GM12891 (cell line): ENCODE results near the gene FBLL1.

Source experiments
- POLR2A ChIP-seq: IDR thresholded peaks from 2 replicates; pipeline ENCODE4 v1.6.1; 2011; ENCODE audit warnings: low read depth, low read length, control low read depth
- POLR2AphosphoS5 ChIP-seq: IDR thresholded peaks from 2 replicates; pipeline ENCODE4 v1.6.1; 2011; ENCODE audit warnings: low read depth, low read length, control low read depth
- SPI1 ChIP-seq: IDR thresholded peaks from 2 replicates; pipeline ENCODE4 v1.6.1; 2011; ENCODE audit warnings: low read depth, low read length, control low read depth
- TAF1 ChIP-seq: IDR thresholded peaks from 2 replicates; pipeline ENCODE4 v1.6.1; 2011; ENCODE audit warnings: low read depth, low read length, control low read depth

GRCh38 chr5:168553377-168554130, 24.4 kb downstream of the FBLL1 start:
- TF ChIP-seq POLR2AphosphoS5 (no peak), POLR2A (no peak), TAF1 (no peak), SPI1 (no peak)
